GM21619 (cell line): ENCODE measurements around the gene LAMA2.
"Not testable (repeated sequence)": the region's sequence is repeated elsewhere in the genome, so short reads cannot be mapped to it uniquely, and the experiment has no call there.

ENCODE experiments used
- ATAC-seq: cut with Tn5 transposase; IDR thresholded peaks from one replicate; pipeline ENCODE4 v1.9.1; 2021; ENCODE audit not compliant: unreplicated experiment

Gene LAMA2

GRCh38 chr6:129113637-129114036 lies 230.7 kb downstream of the LAMA2 start:
- no peak for ATAC-seq

GRCh38 chr6:129114636-129115391 lies 231.9 kb downstream of the LAMA2 start:
- no peak for ATAC-seq

- ATAC-seq, result no peak
Observed at GRCh38 chr6:129115471-129115870, 232.5 kb downstream of the LAMA2 start.

GRCh38 chr6:129117355-129117754 lies 234.4 kb downstream of the LAMA2 start:
- no peak for ATAC-seq

GRCh38 chr6:129120856-129121638 lies 238.1 kb downstream of the LAMA2 start:
- ATAC-seq, result no peak

- no peak for ATAC-seq
Observed at GRCh38 chr6:129124347-129124746, 241.4 kb downstream of the LAMA2 start.

- no peak for ATAC-seq
Observed at GRCh38 chr6:129130106-129130505, 247.2 kb downstream of the LAMA2 start.

GRCh38 chr6:129130959-129131681 lies 248.2 kb downstream of the LAMA2 start:
- ATAC-seq, result no peak

GRCh38 chr6:129133770-129134192 lies 250.8 kb downstream of the LAMA2 start:
- ATAC-seq, result no peak

- no peak for ATAC-seq
Observed at GRCh38 chr6:129134535-129134934, 251.6 kb downstream of the LAMA2 start.

GRCh38 chr6:129135451-129135850 lies 252.5 kb downstream of the LAMA2 start:
- ATAC-seq, result no peak

GRCh38 chr6:129136751-129137150 lies 253.8 kb downstream of the LAMA2 start:
- ATAC-seq, result no peak

- no peak for ATAC-seq
Observed at GRCh38 chr6:129138739-129139405, 255.9 kb downstream of the LAMA2 start.

- ATAC-seq, result no peak
Observed at GRCh38 chr6:129140526-129140925, 257.6 kb downstream of the LAMA2 start.

- ATAC-seq, result no peak
Observed at GRCh38 chr6:129141499-129141898, 258.6 kb downstream of the LAMA2 start.

- no peak for ATAC-seq
Observed at GRCh38 chr6:129146902-129147301, 264.0 kb downstream of the LAMA2 start.

- no peak for ATAC-seq
Observed at GRCh38 chr6:129150507-129150906, 267.6 kb downstream of the LAMA2 start.

- no peak for ATAC-seq
Observed at GRCh38 chr6:129153257-129153656, 270.3 kb downstream of the LAMA2 start.

GRCh38 chr6:129159242-129159641 lies 276.3 kb downstream of the LAMA2 start:
- not testable (repeated sequence) for ATAC-seq

- no peak for ATAC-seq
Observed at GRCh38 chr6:129162605-129163004, 279.7 kb downstream of the LAMA2 start.

- ATAC-seq, result no peak
Observed at GRCh38 chr6:129163551-129163950, 280.6 kb downstream of the LAMA2 start.
